PC-3 (cell line): ENCODE results near the gene KLK1. TPM values are rescaled to one million over a fixed set of nuclear protein-coding genes. Genes with fewer than 3 reads are reported as not detected.

Experiments used
- ATAC-seq: fragments of 200-7000 bp; cut with Tn5 transposase; 2 replicates; pipeline ENCODE4 v1.9.1; 2020; ENCODE audit warnings: mild to moderate bottlenecking, moderate library complexity
- BruUV-seq: library from RNA; stranded (reverse); fragments of 400-500 nt; replicated peaks from 2 replicates; lab custom pipeline; 2021; lab: Mats Ljungman, UMichigan
- CTCF ChIA-PET: fragments of 300-600 bp; sonication (Branson Sonifier 250); formaldehyde crosslinking; loops from one replicate; lab custom pipeline; 2022; ENCODE audit warnings: antibody characterized with exemption; lab: Charles Lee
- POLR2A ChIA-PET: fragments of 300-600 bp; sonication (Branson Sonifier 250); formaldehyde crosslinking; loops from one replicate; lab custom pipeline; 2022; ENCODE audit warnings: antibody characterized with exemption; ENCODE audit not compliant: unreplicated experiment; lab: Charles Lee
- DNase-seq: peaks from one replicate; pipeline ENCODE4 v3.0.0-alpha.2; 2015
- H2AFZ ChIP-seq: fragments of 300-600 bp; sonication (generic); 2 replicates; pipeline ENCODE4 v1.6.0; 2016; ENCODE audit warnings: antibody characterized with exemption, low read length
- H3F3A ChIP-seq: fragments of 300-600 bp; sonication (generic); one replicate; pipeline ENCODE4 v1.6.0; 2017; ENCODE audit warnings: antibody characterized with exemption, low read length, control low read depth, mild to moderate bottlenecking; ENCODE audit not compliant: unreplicated experiment
- H3K27ac ChIP-seq: fragments of 300-600 bp; sonication (generic); 2 replicates; pipeline ENCODE4 v1.5.1; 2016; ENCODE audit warnings: mild to moderate bottlenecking, low read length
- H3K27me3 ChIP-seq: fragments of 300-600 bp; sonication (generic); 2 replicates; pipeline ENCODE4 v1.6.1; 2016; ENCODE audit warnings: low read length, mixed read lengths
- H3K36me3 ChIP-seq: fragments of 300-600 bp; sonication (generic); 2 replicates; pipeline ENCODE4 v1.6.1; 2016; ENCODE audit warnings: low read depth, mixed run types, low read length, mixed read lengths
- H3K4me1 ChIP-seq: fragments of 300-600 bp; sonication (generic); 2 replicates; pipeline ENCODE4 v1.5.1; 2016; ENCODE audit warnings: low read length; ENCODE audit not compliant: insufficient read depth
- H3K4me2 ChIP-seq: fragments of 300-600 bp; sonication (generic); 2 replicates; pipeline ENCODE4 v1.6.0; 2016; ENCODE audit warnings: low read length
- H3K4me3 ChIP-seq: fragments of 300-600 bp; sonication (generic); 2 replicates; pipeline ENCODE4 v1.5.1; 2016; ENCODE audit warnings: mild to moderate bottlenecking, low read length, mixed read lengths
- H3K79me2 ChIP-seq: fragments of 300-600 bp; sonication (generic); 2 replicates; pipeline ENCODE4 v1.6.1; 2017; ENCODE audit warnings: low read length, mixed read lengths
- H3K9ac ChIP-seq: fragments of 300-600 bp; sonication (generic); 2 replicates; pipeline ENCODE4 v1.6.0; 2016; ENCODE audit warnings: mild to moderate bottlenecking, low read length
- H3K9me2 ChIP-seq: fragments of 300-600 bp; sonication (generic); replicated peaks from 2 replicates; pipeline ENCODE4 v1.6.1; 2016; ENCODE audit warnings: mixed run types, low read length, mixed read lengths
- H3K9me3 ChIP-seq: fragments of 300-600 bp; sonication (generic); 2 replicates; pipeline ENCODE4 v1.6.1; 2016; ENCODE audit warnings: low read length, mixed read lengths
- H4K20me1 ChIP-seq: fragments of 300-600 bp; sonication (generic); 2 replicates; pipeline ENCODE4 v1.6.1; 2016; ENCODE audit warnings: low read length, mixed read lengths
- CTCF ChIP-seq: fragments of 300-600 bp; sonication (generic); conservative IDR thresholded peaks from 2 replicates; pipeline ENCODE4 v1.5.1; 2017; ENCODE audit warnings: antibody characterized with exemption, low read depth, mild to moderate bottlenecking, low read length
- EZH2 ChIP-seq: fragments of 300-600 bp; sonication (generic); IDR thresholded peaks from one replicate; pipeline ENCODE4 v1.6.1; 2017; ENCODE audit warnings: antibody characterized with exemption, mild to moderate bottlenecking, low read length; ENCODE audit not compliant: unreplicated experiment
- EZH2phosphoT487 ChIP-seq: fragments of 300-600 bp; sonication (generic); IDR thresholded peaks from 2 replicates; pipeline ENCODE4 v1.6.1; 2018; ENCODE audit warnings: mild to moderate bottlenecking, antibody characterized with exemption, low read length, borderline replicate concordance
- intact Hi-C: fragments of 100-400 bp; cut with micrococcal nuclease; formaldehyde crosslinking; loops from 2 replicates; pipeline ENCODE4 v1.9.0; 2023
- total RNA-seq: library from RNA; depleted of rRNA; stranded (reverse); fragments of >200 nt; gene quantifications from 2 replicates; pipeline ENCODE4 v1.2.3, GENCODE V29; 2014

Gene KLK1
- total RNA-seq, 1 experiment from 2014 or later, result not detected

GRCh38 chr19:50832666-50833065 lies 9.1 kb upstream of the KLK1 start:
- no peak for ATAC-seq

GRCh38 chr19:50831026-50831396 lies 7.4 kb upstream of the KLK1 start:
- Histone ChIP-seq H3K27ac (no peak overlapping the region), H3K79me2 (no peaks in the 10 kb centered on the region), H3K4me1 (peaks cover under 1% of the 10 kb centered on the region; the same call in 1 of the 2 replicates), H4K20me1 (no peaks in the 10 kb centered on the region), H3K36me3 (no peaks in the 10 kb centered on the region), H3K9ac (no peak overlapping the region), H3K9me2 (no peaks in the 10 kb centered on the region), H2AFZ (no peak overlapping the region), H3K4me2 (no peak overlapping the region), H3F3A (no peaks in the 10 kb centered on the region), H3K27me3 (peaks cover 18% of the 10 kb centered on the region), H3K9me3 (no peaks in the 10 kb centered on the region), H3K4me3 (no peak overlapping the region)
- intact Hi-C loops, result no loop called here
- no peak for TF ChIP-seq CTCF
- TF ChIP-seq EZH2, result no peak
- no peak for TF ChIP-seq EZH2phosphoT487
- no TSS peak for BruUV-seq
- POLR2A ChIA-PET, result no interaction called here
- CTCF ChIA-PET, result no interaction called here
- ATAC-seq (no peak), DNase-seq (no peak)

More at GRCh38 chr19:50832666-50833065, 9.1 kb upstream of the KLK1 start:
- ChIA-PET CTCF (no interaction called here), POLR2A (no interaction called here)
- TF ChIP-seq EZH2, result no peak
- TF ChIP-seq EZH2phosphoT487, result no peak
- no peak for TF ChIP-seq CTCF
- intact Hi-C loops, result no loop called here
- no peak overlapping the region for H3K27ac ChIP-seq
- no peaks in the 10 kb centered on the region for H3K9me2 ChIP-seq
- H3K4me3 ChIP-seq, result no peak overlapping the region
- H4K20me1 ChIP-seq, result no peaks in the 10 kb centered on the region
- peaks cover 3% of the 10 kb centered on the region; the same call in 1 of the 2 replicates for H3K4me1 ChIP-seq
- H3K9ac ChIP-seq, result no peak overlapping the region
- no TSS peak for BruUV-seq
- H3K9me3 ChIP-seq, result no peaks in the 10 kb centered on the region
- H3F3A ChIP-seq, result no peaks in the 10 kb centered on the region
- no peaks in the 10 kb centered on the region for H3K79me2 ChIP-seq
- no peak for DNase-seq
- H3K36me3 ChIP-seq, result no peaks in the 10 kb centered on the region
- no peak overlapping the region for H3K4me2 ChIP-seq
- H2AFZ ChIP-seq, result no peak overlapping the region
- H3K27me3 ChIP-seq, result peaks cover 29% of the 10 kb centered on the region

GRCh38 chr19:50830266-50831025 lies 6.9 kb upstream of the KLK1 start:
- Histone ChIP-seq H3K79me2 (no peaks in the 10 kb centered on the region), H3F3A (no peaks in the 10 kb centered on the region), H3K9ac (no peak overlapping the region), H3K27ac (no peak overlapping the region), H2AFZ (no peak overlapping the region), H3K4me1 (no peaks in the 10 kb centered on the region), H3K4me3 (no peak overlapping the region), H4K20me1 (no peaks in the 10 kb centered on the region), H3K27me3 (peaks cover 18% of the 10 kb centered on the region; the same call in 1 of the 2 replicates), H3K4me2 (no peak overlapping the region), H3K9me3 (no peaks in the 10 kb centered on the region), H3K36me3 (no peaks in the 10 kb centered on the region), H3K9me2 (no peaks in the 10 kb centered on the region)
- intact Hi-C loops, result no loop called here
- no peak for DNase-seq
- no peak for ATAC-seq
- POLR2A ChIA-PET, result no interaction called here
- BruUV-seq, result no TSS peak
- TF ChIP-seq EZH2phosphoT487, result no peak
- no peak for TF ChIP-seq CTCF
- CTCF ChIA-PET, result no interaction called here
